Hindlimb muscle (tissue), 1 donor: Measurements from ENCODE around the gene CD34. TPM values are rescaled to one million over a fixed set of nuclear protein-coding genes. Genes with fewer than 3 reads are reported as not detected.

Experiments
- DNase-seq: peaks from one replicate; pipeline ENCODE4 v3.0.0-alpha.2; 2013
- polyA plus RNA-seq: library from polyadenylated mRNA; unstranded; fragments of 120-200 nt; gene quantifications from one replicate; pipeline ENCODE4 v1.2.1, GENCODE V29; 2013; ENCODE audit not compliant: insufficient read length

Gene CD34
- polyA plus RNA-seq, 1 donor = 151 TPM

DNA sequence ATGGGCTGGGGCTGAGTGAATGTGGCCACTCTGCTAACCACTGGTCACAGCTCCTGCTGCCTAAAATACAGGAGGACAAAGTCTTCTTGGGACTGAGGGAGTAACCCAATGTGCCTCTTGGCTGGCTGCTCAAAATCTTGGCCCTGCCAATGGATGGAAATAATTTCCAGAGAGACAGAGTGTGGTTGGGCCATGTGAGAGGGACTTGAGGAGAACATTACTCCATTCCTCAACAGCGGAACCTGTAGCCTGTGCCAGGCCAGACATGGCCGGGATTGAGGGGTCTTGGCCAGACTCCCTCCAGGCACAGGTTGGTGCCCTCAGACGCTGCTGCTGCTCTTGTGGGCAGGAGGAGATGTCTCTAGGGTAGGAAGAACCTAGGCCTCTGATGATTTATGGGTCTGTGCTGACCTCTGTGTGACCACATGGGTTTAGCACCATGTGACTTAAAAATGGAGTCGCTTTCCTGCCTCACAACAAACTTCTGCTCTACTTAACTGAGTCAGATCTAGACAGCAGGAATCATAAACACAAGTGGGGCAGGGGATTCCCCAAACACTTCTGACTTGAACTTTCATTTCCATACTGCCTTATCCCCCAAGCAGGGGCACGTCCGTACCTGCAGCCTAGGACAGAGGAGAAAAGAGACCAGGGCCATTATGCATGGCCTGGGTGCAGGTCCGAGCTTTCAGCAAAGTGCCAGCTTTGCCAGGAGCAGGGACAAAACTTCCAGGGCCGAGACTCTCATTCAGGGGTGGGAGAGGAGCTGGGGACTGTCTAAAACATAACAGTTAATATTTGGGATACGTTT lies 79.2 kb downstream of the CD34 start:
- no peak for DNase-seq

Other genes starting within 250 kb of the CD34 start
- gene CD46, start 159.1 kb downstream of the CD34 start, polyA plus RNA-seq = 74.1 TPM